Astrocyte (in vitro differentiated cells and primary cell): ENCODE results near the gene ADGRB3. TPM values are rescaled to one million over a fixed set of nuclear protein-coding genes. Genes with fewer than 3 reads are reported as not detected.

Experiments
- DNase-seq: peaks from one replicate; pipeline ENCODE4 v3.0.0-alpha.2; 2010; ENCODE audit warnings: low read depth
- FAIRE-seq: peaks from 2 replicates; lab custom pipeline; 2011; peaks lifted over from hg19 to GRCh38; lab: Jason Lieb, UNC
- H2AFZ ChIP-seq: 2 replicates; pipeline ENCODE4 v1.6.0; 2012; ENCODE audit warnings: low read depth, low read length, inconsistent platforms
- H3K27ac ChIP-seq: 2 replicates; pipeline ENCODE4 v1.5.1; 2011; ENCODE audit warnings: low read depth, low read length, inconsistent platforms
- H3K27me3 ChIP-seq: 2 replicates; pipeline ENCODE4 v1.6.0; 2011; ENCODE audit warnings: low read length, inconsistent platforms; ENCODE audit not compliant: insufficient read depth
- H3K36me3 ChIP-seq: 2 replicates; pipeline ENCODE4 v1.5.1; 2011; ENCODE audit warnings: low read length, inconsistent platforms; ENCODE audit not compliant: insufficient read depth
- H3K4me1 ChIP-seq: 2 replicates; pipeline ENCODE4 v1.5.1; 2011; ENCODE audit warnings: low read length, inconsistent platforms; ENCODE audit not compliant: insufficient read depth
- H3K4me2 ChIP-seq: 2 replicates; pipeline ENCODE4 v1.6.0; 2012; ENCODE audit warnings: low read length, inconsistent platforms
- H3K4me3 ChIP-seq: 2 replicates; pipeline ENCODE4 v1.5.1; 2011; ENCODE audit warnings: low read depth, mild to moderate bottlenecking, low read length, inconsistent platforms; ENCODE audit not compliant: insufficient read depth
- H3K79me2 ChIP-seq: 2 replicates; pipeline ENCODE4 v1.6.0; 2012; ENCODE audit warnings: mild to moderate bottlenecking, low read length, inconsistent platforms; ENCODE audit not compliant: insufficient read depth
- H3K9ac ChIP-seq: 2 replicates; pipeline ENCODE4 v1.6.0; 2012; ENCODE audit warnings: mild to moderate bottlenecking, low read length, inconsistent platforms
- H3K9me3 ChIP-seq: 2 replicates; pipeline ENCODE4 v1.5.1; 2012; ENCODE audit warnings: low read depth, mild to moderate bottlenecking, low read length, inconsistent platforms; ENCODE audit not compliant: insufficient read depth
- H4K20me1 ChIP-seq: 2 replicates; pipeline ENCODE4 v1.6.0; 2012; ENCODE audit warnings: low read length, inconsistent platforms; ENCODE audit not compliant: insufficient read depth
- H3K27ac Mint-ChIP-seq: one replicate; pipeline ENCODE4 v1.8.0; 2021; ENCODE audit warnings: mild to moderate bottlenecking, mixed read lengths; ENCODE audit not compliant: unreplicated experiment
- H3K27me3 Mint-ChIP-seq: one replicate; pipeline ENCODE4 v1.8.0; 2021; ENCODE audit warnings: low read depth, mixed read lengths; ENCODE audit not compliant: unreplicated experiment
- H3K36me3 Mint-ChIP-seq: one replicate; pipeline ENCODE4 v1.8.0; 2021; ENCODE audit warnings: low read depth, mixed read lengths; ENCODE audit not compliant: unreplicated experiment
- H3K4me1 Mint-ChIP-seq: one replicate; pipeline ENCODE4 v1.8.0; 2021; ENCODE audit warnings: low read depth, mixed read lengths; ENCODE audit not compliant: unreplicated experiment
- H3K4me3 Mint-ChIP-seq: one replicate; pipeline ENCODE4 v1.8.0; 2021; ENCODE audit warnings: mild to moderate bottlenecking, moderate library complexity, mixed read lengths; ENCODE audit not compliant: unreplicated experiment
- H3K9me3 Mint-ChIP-seq: one replicate; pipeline ENCODE4 v1.8.0; 2021; ENCODE audit warnings: mild to moderate bottlenecking, mixed read lengths; ENCODE audit not compliant: unreplicated experiment
- CTCF ChIP-seq: IDR thresholded peaks from 2 replicates; pipeline ENCODE4 v1.5.1; 2011; ENCODE audit warnings: low read depth, mild to moderate bottlenecking, inconsistent platforms, low read length, moderate library complexity; ENCODE audit not compliant: insufficient read depth
- EZH2 ChIP-seq: IDR thresholded peaks from 2 replicates; pipeline ENCODE4 v1.6.1; 2012; ENCODE audit warnings: mild to moderate bottlenecking, low read length, inconsistent platforms; ENCODE audit not compliant: insufficient read depth
- total RNA-seq: library from RNA; stranded (reverse); gene quantifications from 2 replicates; pipeline ENCODE4 v1.2.1, GENCODE V29; 2021

Gene ADGRB3
- total RNA-seq, 1 donor from 2014 or later = 0.77 TPM

DNA sequence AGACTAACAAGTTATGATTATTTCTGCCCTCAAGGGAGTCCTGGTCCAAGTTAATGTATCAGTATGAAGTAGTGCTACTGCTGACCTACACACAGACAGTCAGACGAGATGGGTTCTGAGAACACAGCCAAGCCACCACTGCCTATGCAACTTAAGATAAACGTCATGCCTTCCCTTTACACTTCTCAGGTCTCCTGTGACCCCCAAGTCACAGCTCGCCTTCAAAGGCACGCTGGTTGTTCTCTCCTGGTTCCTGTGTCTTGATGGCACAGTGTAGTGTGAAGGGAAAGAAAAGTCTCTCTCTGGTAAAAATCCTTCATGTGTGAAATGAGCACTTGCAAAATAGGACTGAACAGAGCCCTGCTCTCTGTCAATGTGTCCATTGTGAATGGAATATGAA lies 377.8 kb downstream of the ADGRB3 start:
- Histone ChIP-seq H3K36me3 (no peaks in the 10 kb centered on the region), H2AFZ (no peak overlapping the region), H3K27me3 (no peaks in the 10 kb centered on the region), H3K79me2 (no peaks in the 10 kb centered on the region), H3K9me3 (no peaks in the 10 kb centered on the region), H3K9ac (no peak overlapping the region), H4K20me1 (no peaks in the 10 kb centered on the region), H3K4me1 (no peaks in the 10 kb centered on the region), H3K27ac (no peak overlapping the region), H3K4me3 (no peak overlapping the region), H3K4me2 (no peak overlapping the region)
- Mint-ChIP-seq H3K4me3 (no peak overlapping the region), H3K27ac (no peak overlapping the region), H3K27me3 (no peaks in the 10 kb centered on the region), H3K36me3 (no peaks in the 10 kb centered on the region), H3K4me1 (peaks cover 4% of the 10 kb centered on the region), H3K9me3 (no peaks in the 10 kb centered on the region)
- DNase-seq = no peak
- TF ChIP-seq CTCF (no peak), EZH2 (no peak)
- no peak for FAIRE-seq

- Histone ChIP-seq H3K4me3 (no peak overlapping the region), H4K20me1 (no peaks in the 10 kb centered on the region), H3K27me3 (no peaks in the 10 kb centered on the region), H3K9ac (no peak overlapping the region), H3K79me2 (no peaks in the 10 kb centered on the region), H3K27ac (no peak overlapping the region), H3K36me3 (no peaks in the 10 kb centered on the region), H3K4me1 (peaks cover 4% of the 10 kb centered on the region), H3K9me3 (no peaks in the 10 kb centered on the region), H2AFZ (no peak overlapping the region), H3K4me2 (no peak overlapping the region)
- no peak for DNase-seq
- Mint-ChIP-seq H3K27ac (no peak overlapping the region), H3K36me3 (no peaks in the 10 kb centered on the region), H3K4me3 (no peak overlapping the region), H3K27me3 (no peaks in the 10 kb centered on the region), H3K4me1 (peaks cover 23% of the 10 kb centered on the region), H3K9me3 (no peaks in the 10 kb centered on the region)
- TF ChIP-seq CTCF = no peak
- no peak for TF ChIP-seq EZH2
- no peak for FAIRE-seq
Observed at GRCh38 chr6:69018906-69019305, 383.8 kb downstream of the ADGRB3 start.

DNA sequence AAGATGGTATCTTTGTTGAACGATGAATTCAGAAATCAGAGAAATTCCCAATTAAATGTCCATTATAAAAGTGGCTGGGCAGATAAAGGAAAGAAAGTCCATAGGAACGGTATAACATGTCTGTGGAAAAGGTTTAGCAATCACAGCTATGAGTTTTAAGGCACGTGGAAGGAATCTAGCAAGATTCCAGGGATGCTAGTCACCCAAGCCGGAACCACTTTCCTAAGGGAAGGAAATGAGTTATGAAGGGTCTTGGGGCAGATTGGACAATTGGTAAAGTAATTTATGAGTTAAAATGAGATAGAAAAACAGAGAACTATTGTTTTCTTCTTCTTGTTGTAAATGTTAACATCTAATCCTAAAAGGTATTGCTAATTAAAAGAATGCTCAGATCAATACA lies 384.8 kb downstream of the ADGRB3 start:
- H3K36me3 ChIP-seq = no peaks in the 10 kb centered on the region
- no peak overlapping the region for H3K4me3 ChIP-seq
- no peak overlapping the region for H3K27ac ChIP-seq
- Mint-ChIP-seq H3K27ac (peak overlapping the region; percentile 88), H3K36me3 (no peaks in the 10 kb centered on the region), H3K9me3 (no peaks in the 10 kb centered on the region), H3K4me3 (no peak overlapping the region), H3K27me3 (no peaks in the 10 kb centered on the region), H3K4me1 (peaks cover 23% of the 10 kb centered on the region)
- FAIRE-seq (no peak), DNase-seq (peak; percentile 55)
- no peaks in the 10 kb centered on the region for H3K27me3 ChIP-seq
- H3K9me3 ChIP-seq = no peaks in the 10 kb centered on the region
- H3K79me2 ChIP-seq = no peaks in the 10 kb centered on the region
- H3K4me2 ChIP-seq = peak overlapping the region; percentile 19
- no peak overlapping the region for H3K9ac ChIP-seq
- TF ChIP-seq CTCF (no peak), EZH2 (no peak)
- H2AFZ ChIP-seq = no peak overlapping the region
- H3K4me1 ChIP-seq = peaks cover 4% of the 10 kb centered on the region
- H4K20me1 ChIP-seq = no peaks in the 10 kb centered on the region
